WERI-Rb-1 (cell line): ENCODE measurements around the gene AKAP8.

Experiments
- DNase-seq: peaks from one replicate; pipeline ENCODE4 v3.0.0-alpha.2; 2020
- H3K27ac ChIP-seq: fragments of 250-450 bp; sonication (Bioruptor Pico); 2 replicates; pipeline ENCODE4 v1.5.1; 2020; ENCODE audit warnings: mild to moderate bottlenecking, moderate library complexity
- H3K27me3 ChIP-seq: fragments of 250-450 bp; sonication (Bioruptor Pico); 2 replicates; pipeline ENCODE4 v1.5.1; 2021; ENCODE audit warnings: mild to moderate bottlenecking, low read depth, moderate library complexity; ENCODE audit not compliant: insufficient read depth, severe bottlenecking
- H3K36me3 ChIP-seq: fragments of 250-450 bp; sonication (Bioruptor Pico); 2 replicates; pipeline ENCODE4 v1.5.1; 2020; ENCODE audit warnings: mild to moderate bottlenecking, moderate library complexity
- H3K4me3 ChIP-seq: 2 replicates; pipeline ENCODE4 v1.5.1; 2011; ENCODE audit warnings: low read depth, mild to moderate bottlenecking, control low read depth, low read length
- H3K9me3 ChIP-seq: fragments of 250-450 bp; sonication (Bioruptor Pico); 2 replicates; pipeline ENCODE4 v1.5.1; 2021; ENCODE audit warnings: mild to moderate bottlenecking, moderate library complexity; ENCODE audit not compliant: severe bottlenecking
- CTCF ChIP-seq: IDR thresholded peaks from 2 replicates; pipeline ENCODE4 v1.5.1; 2011; ENCODE audit warnings: low read depth, mild to moderate bottlenecking, control low read depth, inconsistent platforms, low read length

The AKAP8 gene

GRCh38 chr19:15328312-15328711 is 51.3 kb downstream of the AKAP8 start:
- no peak for TF ChIP-seq CTCF
- Histone ChIP-seq H3K27ac (no peak overlapping the region), H3K36me3 (peaks cover 16% of the 10 kb centered on the region), H3K9me3 (no peaks in the 10 kb centered on the region), H3K4me3 (no peak overlapping the region), H3K27me3 (no peaks in the 10 kb centered on the region)
- DNase-seq, result no peak

GRCh38 chr19:15324791-15325519 is 54.6 kb downstream of the AKAP8 start:
- H3K27me3 ChIP-seq, result no peaks in the 10 kb centered on the region
- DNase-seq, result peak; percentile 32
- H3K4me3 ChIP-seq, result no peak overlapping the region
- no peak for TF ChIP-seq CTCF
- H3K27ac ChIP-seq, result no peak overlapping the region
- no peaks in the 10 kb centered on the region for H3K9me3 ChIP-seq
- H3K36me3 ChIP-seq, result peaks cover 4% of the 10 kb centered on the region

- Histone ChIP-seq H3K27ac (no peak overlapping the region), H3K9me3 (no peaks in the 10 kb centered on the region), H3K4me3 (no peak overlapping the region), H3K36me3 (no peaks in the 10 kb centered on the region), H3K27me3 (no peaks in the 10 kb centered on the region)
- DNase-seq, result no peak
- TF ChIP-seq CTCF, result no peak
Observed at GRCh38 chr19:15323496-15324235, 55.9 kb downstream of the AKAP8 start.

- H3K27ac ChIP-seq, result no peak overlapping the region
- no peaks in the 10 kb centered on the region for H3K9me3 ChIP-seq
- TF ChIP-seq CTCF, result no peak
- DNase-seq, result no peak
- 0 out of 2 replicates have a peak, but pooled peaks cover 2% of the 10 kb centered on the region for H3K36me3 ChIP-seq
- H3K27me3 ChIP-seq, result no peaks in the 10 kb centered on the region
- no peak overlapping the region for H3K4me3 ChIP-seq
Observed at GRCh38 chr19:15321739-15322138, 57.8 kb downstream of the AKAP8 start.

- Histone ChIP-seq H3K36me3 (0 out of 2 replicates have a peak, but pooled peaks cover 2% of the 10 kb centered on the region), H3K27me3 (no peaks in the 10 kb centered on the region), H3K9me3 (no peaks in the 10 kb centered on the region), H3K4me3 (no peak overlapping the region), H3K27ac (no peak overlapping the region)
- no peak for TF ChIP-seq CTCF
- DNase-seq, result no peak
Observed at GRCh38 chr19:15320116-15320515, 59.5 kb downstream of the AKAP8 start.
